Activated effector memory CD4-positive, alpha-beta T cell treated with anti-CD3 and anti-CD28 coated beads, Interleukin-2, amount 50 U/mL, for 16 hours (primary cell): ENCODE data around the gene YTHDF1.
"Not testable (repeated sequence)": the region's sequence is repeated elsewhere in the genome, so short reads cannot be mapped to it uniquely, and the experiment has no call there.

Experiments used
- DNase-seq: peaks from one replicate; pipeline ENCODE4 v3.0.0-alpha.2; 2020

YTHDF1 gene

GRCh38 chr20:63216041-63216848, at the start of gene YTHDF1:
YTHDF1 (minus strand) TSS chr20:63216131; CDS start chr20:63215892, 239 bp downstream.
- DNase-seq, result peak; percentile 98

GRCh38 chr20:63264519-63264918, 48.6 kb upstream of the YTHDF1 start:
- no peak for DNase-seq

GRCh38 chr20:63264000-63264399, 48.1 kb upstream of the YTHDF1 start:
- DNase-seq, result no peak

- DNase-seq, result no peak
Observed at GRCh38 chr20:63262836-63263235, 46.9 kb upstream of the YTHDF1 start.

GRCh38 chr20:63261795-63262528, 46.0 kb upstream of the YTHDF1 start:
- no peak for DNase-seq

- no peak for DNase-seq
Observed at GRCh38 chr20:63261060-63261794, 45.3 kb upstream of the YTHDF1 start.

GRCh38 chr20:63260521-63260920, 44.6 kb upstream of the YTHDF1 start:
- DNase-seq, result no peak

GRCh38 chr20:63259734-63260460, 44.0 kb upstream of the YTHDF1 start:
- DNase-seq, result no peak

- DNase-seq, result no peak
Observed at GRCh38 chr20:63258781-63259180, 42.9 kb upstream of the YTHDF1 start.

GRCh38 chr20:63257629-63258028, 41.7 kb upstream of the YTHDF1 start:
- DNase-seq, result no peak

GRCh38 chr20:63256954-63257353, 41.0 kb upstream of the YTHDF1 start:
- DNase-seq, result no peak

- DNase-seq, result no peak
Observed at GRCh38 chr20:63255931-63256704, 40.2 kb upstream of the YTHDF1 start.

GRCh38 chr20:63254606-63255384, 38.9 kb upstream of the YTHDF1 start:
- DNase-seq, result no peak

GRCh38 chr20:63254232-63254605, 38.3 kb upstream of the YTHDF1 start, which contains the start of gene NKAIN4:
NKAIN4 (minus strand) TSS chr20:63254463; CDS start chr20:63254450, 13 bp downstream.
- no peak for DNase-seq

GRCh38 chr20:63253438-63254231, 37.7 kb upstream of the YTHDF1 start:
- DNase-seq, result no peak

- no peak for DNase-seq
Observed at GRCh38 chr20:63253065-63253437, 37.1 kb upstream of the YTHDF1 start.

- DNase-seq, result no peak
Observed at GRCh38 chr20:63252284-63252711, 36.4 kb upstream of the YTHDF1 start.

GRCh38 chr20:63251350-63251749, 35.4 kb upstream of the YTHDF1 start:
- not testable (repeated sequence) for DNase-seq

- no peak for DNase-seq
Observed at GRCh38 chr20:63249891-63250290, 34.0 kb upstream of the YTHDF1 start.
